Keratinocyte (primary cell): ENCODE data around the gene DAPK1.

Source experiments
- CTCF ChIP-seq, 3 experiments: IDR thresholded peaks in 1 of 3; conservative IDR thresholded peaks in 1 of 3; optimal IDR thresholded peaks in 1 of 3; 2 replicates in 2 of 3; 3 replicates in 1 of 3; pipeline versions ENCODE3 to v1.5.1; 2011; ENCODE audit warnings: low read length in 3 of 3, mild to moderate bottlenecking in 3 of 3, moderate library complexity in 2 of 3, control low read depth in 1 of 3, inconsistent platforms in 1 of 3; ENCODE audit not compliant: insufficient read depth in 2 of 3; ENCODE audit errors: extremely low read depth in 1 of 3
- EZH2 ChIP-seq: IDR thresholded peaks from one replicate; pipeline ENCODE4 v1.6.1; 2012; ENCODE audit warnings: inconsistent platforms, mild to moderate bottlenecking, low read length, moderate library complexity

GRCh38 chr9:87682085-87682484 lies 184.4 kb downstream of the DAPK1 start:
- TF ChIP-seq CTCF (optimal IDR thresholded peaks at IDR 0.05 in 1 of 3, IDR thresholded peaks at IDR 0.05 in 1 of 3, conservative IDR thresholded peaks at IDR 0.05 in 1 of 3; ENCODE audit: extremely low read depth in 1 of 3, insufficient read depth in 2 of 3, low read length in 3 of 3): no peak
- no peak for TF ChIP-seq EZH2
